ENCODE results near the gene ZMYND10.
A peak's percentile ranks its signal among the peaks of the same experiment; 100 is the strongest.

The ZMYND10 gene

DNA sequence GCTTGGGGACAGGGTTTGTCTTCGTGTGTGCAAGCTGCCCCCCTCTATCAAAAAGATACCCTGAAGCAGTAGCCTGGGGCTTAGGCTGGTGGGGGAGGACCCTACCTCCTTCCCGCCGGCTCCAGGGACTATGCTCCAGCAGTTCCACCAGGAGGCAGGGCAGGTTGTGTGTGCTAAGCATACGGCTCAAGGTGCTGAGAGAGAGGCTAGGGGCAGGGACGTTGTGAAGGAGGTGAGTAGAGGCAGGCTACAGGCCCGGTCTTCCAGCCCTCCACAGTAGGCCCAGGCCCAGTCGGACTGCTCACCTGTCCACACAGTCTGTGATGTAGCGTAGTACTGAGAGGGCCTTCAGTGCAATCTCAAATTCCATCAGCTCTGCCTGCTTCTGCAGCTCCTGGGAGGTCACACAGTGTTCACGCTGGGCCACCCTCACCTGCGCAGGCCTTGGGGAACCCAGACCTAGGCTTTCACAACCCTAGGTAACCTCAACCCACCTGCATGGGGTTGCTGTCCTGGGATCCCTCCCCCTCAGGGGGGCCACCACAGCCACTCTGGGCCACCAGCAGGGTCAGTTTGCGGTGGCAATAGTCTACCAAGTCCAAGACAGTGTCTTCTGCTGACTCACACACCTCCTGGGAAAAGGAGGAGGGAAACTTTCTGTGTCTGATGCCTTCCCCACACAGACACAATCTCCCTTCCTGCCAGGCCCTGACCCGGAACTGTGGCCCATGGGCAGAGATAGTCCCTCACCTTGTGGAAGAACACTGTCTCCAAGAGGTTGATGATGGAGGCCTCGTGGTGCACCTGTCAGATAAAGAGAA, 2.5 kb downstream of the ZMYND10 start:
- DNase-seq, result no peak

DNA sequence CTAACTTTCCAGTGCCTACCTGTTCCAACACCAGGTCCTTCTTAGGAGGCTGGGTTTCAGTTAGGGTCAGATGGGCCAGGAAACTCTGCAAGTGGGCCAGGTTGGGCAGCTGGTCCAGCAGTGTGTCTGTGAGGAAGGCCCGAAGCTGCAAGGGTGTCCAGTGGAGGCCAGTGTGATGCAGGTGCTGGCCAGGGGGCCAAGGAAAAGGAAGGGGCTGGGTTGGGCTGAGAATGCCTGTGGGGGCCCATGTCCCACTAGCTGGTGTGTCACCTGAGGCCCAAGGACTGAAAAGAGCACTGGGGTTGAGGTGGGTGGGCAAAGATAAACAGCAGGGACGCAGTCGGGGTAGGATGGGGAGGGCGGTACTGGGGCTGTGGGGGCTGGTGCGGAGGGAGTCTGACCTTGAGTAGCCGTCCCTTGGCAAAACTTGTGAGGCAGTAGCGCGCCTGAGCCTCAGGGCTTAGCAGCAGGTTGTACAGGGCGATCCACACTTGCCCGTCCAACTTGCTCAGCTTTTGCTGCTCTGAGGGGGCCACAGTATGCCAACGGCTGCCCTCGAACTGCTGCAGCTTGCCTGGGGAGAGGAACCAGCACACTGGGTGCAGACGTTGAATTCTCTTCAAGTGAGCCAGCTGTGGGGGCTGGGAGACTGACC, 3.4 kb downstream of the ZMYND10 start:
- DNase-seq, result no peak

- no peak for DNase-seq
Measured at GRCh38 chr3:50341537-50341936, 4.0 kb downstream of the ZMYND10 start.

- peak; percentile 23 to 43 (median 32) for DNase-seq
Measured at GRCh38 chr3:50340448-50341329, 4.8 kb downstream of the ZMYND10 start, which contains the start of gene RASSF1. TSS of gene RASSF1 (minus strand) at chr3:50340836. CDS start at chr3:50340805, 31 bp downstream.

DNA sequence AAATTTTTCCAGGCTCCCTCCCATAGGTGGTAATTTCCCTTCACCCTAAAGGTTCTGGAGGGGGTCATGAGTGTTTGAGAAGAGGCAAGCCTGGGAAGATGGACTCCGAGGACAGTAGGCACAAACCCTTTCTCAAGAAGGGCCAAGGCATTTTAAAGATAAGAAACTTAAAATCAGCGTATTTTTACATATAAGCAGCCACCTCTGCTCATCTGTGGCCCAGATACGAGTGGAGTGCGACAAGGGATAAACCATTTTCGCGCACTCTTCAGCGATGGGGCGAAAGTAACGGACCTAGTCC, 5.4 kb downstream of the ZMYND10 start:
- DNase-seq, result no peak

- DNase-seq, result no peak
Measured at GRCh38 chr3:50339485-50340146, 5.9 kb downstream of the ZMYND10 start.

GRCh38 chr3:50338965-50339364, 6.6 kb downstream of the ZMYND10 start:
- no peak for DNase-seq

DNA sequence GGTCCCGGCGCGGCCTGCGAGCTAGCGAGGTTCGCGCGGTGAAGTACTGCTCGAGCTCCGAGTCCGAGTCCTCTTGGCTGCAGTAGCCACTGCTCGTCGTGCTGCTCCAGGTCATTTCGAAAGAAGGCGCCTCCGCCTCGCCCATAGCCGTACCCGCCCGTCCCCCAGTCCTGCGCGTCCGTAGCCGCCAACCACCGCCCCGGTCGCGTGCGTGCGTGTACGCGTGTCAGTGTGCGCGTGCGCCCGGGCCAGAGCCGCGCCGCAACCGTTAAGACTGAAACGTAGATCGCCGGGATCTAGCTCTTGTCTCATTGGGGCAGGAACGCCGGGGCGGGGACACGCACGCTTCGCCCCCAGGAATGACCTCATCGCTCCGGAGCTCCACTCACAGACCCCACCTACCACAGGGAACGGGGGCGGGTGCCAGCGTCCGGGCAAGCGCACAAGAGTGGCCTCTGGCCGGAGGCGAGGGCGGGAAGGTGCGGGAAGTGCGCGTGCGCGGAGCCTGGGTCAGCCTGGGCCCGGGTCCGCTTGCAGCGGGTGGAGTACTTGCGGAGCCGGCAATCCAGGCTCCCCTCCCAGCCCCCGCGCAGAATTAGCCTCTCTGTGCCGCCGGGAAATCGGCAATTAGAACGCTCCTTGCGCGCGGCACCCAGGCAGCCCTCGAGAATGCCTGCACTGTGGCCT, 8.2 kb downstream of the ZMYND10 start:
- DNase-seq, result peak; percentile 81 to 90 (median 85)

GRCh38 chr3:50336452-50337174, 8.9 kb downstream of the ZMYND10 start:
- peak; percentile 46 to 66 (median 58) for DNase-seq

GRCh38 chr3:50334339-50335075, 11.0 kb downstream of the ZMYND10 start:
- no peak for DNase-seq

DNA sequence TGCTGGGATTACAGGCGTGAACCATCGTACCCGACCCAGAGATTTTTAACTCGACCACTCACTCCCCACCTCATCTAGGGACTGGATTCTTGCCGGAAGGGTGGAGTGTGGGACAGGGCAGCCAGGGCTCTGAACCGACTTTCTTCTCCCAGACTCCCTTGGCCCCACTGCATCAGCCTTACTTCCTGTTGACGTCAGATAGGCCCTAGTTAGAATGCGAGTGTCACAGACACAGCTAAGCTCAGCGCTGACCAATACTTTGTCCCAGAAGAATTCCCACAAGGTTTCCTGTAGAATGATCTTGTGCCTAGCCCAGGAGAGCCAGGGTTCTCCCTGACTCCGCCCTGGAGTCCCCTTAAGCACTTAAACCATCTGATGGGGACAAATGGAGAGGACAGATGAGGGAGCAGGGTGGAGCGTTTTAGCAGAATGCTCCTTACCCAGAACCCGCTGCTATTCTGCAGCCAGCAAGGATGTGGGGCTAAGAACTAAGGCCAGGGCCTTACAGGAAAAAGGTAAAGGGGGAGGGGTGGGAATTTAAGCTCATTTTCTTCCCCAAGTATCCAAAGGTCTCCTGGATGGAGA, 11.7 kb downstream of the ZMYND10 start:
- no peak for DNase-seq

GRCh38 chr3:50331364-50331907, 14.1 kb downstream of the ZMYND10 start:
- DNase-seq, result no peak

DNA sequence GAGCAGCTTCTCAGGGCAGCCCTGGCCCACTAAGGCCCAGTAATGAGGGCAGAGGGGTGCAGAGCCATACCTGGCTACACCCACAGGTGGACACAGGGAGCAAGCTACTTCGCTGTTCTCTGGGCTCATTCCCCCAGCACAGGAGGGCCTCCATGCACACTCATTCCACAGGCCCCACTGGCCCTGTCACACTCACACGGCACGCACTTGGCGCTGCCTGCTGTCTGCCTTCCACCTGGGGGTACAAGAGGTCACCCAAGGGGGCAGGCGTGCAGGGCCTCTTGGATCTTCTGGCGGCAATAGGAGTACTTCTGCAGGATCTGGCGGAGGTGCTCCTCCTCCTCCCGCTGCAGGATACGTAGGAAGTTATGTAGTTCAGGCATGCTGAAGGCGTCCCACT, 15.2 kb downstream of the ZMYND10 start:
- DNase-seq, result no peak

DNA sequence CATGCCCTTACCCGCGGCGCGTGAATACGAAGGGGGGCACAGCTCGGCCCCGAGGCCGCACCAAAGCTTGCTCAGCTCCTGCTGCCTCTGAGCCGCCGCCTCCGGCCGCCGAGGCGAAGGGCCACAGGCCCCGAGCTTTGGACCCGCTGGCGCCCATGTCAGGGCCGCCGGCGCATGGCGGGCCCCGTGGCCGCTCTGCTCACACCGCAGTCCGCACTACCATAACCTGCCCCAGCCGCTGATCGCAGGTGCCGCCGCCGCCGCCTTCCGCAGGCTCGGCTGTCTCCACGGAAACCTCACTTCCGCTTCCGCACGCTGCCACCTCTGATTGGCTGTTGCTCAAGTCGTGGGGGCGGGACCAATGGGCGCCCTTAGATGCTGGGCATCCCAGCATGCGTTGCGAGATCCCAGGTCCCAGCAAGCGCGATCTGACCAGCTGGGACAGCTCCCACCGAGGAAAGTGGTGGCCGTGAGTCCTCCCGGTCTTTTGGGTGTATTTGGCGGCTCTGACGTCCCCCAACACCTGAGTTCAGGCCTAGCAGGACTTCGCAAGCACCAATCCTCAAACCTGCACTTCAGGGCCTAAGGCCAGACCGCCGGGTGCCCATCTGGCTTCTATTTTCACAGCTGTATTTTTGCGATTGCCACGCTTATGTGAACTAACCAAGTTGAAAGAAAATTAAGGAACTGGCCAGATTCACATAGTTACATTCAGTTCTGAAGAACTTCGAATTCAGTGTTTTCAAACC, 17.4 kb downstream of the ZMYND10 start, which contains the start of gene TUSC2:
TUSC2 (minus strand) TSS at position 281 of the 749 bp plus-strand sequence; CDS start at position 157, 124 bp downstream.
- DNase-seq, result peak; percentile 83 to 90 (median 86)

- DNase-seq, result no peak
Measured at GRCh38 chr3:50327129-50327528, 18.4 kb downstream of the ZMYND10 start.

GRCh38 chr3:50326182-50326541, 19.4 kb downstream of the ZMYND10 start:
- no peak for DNase-seq

DNA sequence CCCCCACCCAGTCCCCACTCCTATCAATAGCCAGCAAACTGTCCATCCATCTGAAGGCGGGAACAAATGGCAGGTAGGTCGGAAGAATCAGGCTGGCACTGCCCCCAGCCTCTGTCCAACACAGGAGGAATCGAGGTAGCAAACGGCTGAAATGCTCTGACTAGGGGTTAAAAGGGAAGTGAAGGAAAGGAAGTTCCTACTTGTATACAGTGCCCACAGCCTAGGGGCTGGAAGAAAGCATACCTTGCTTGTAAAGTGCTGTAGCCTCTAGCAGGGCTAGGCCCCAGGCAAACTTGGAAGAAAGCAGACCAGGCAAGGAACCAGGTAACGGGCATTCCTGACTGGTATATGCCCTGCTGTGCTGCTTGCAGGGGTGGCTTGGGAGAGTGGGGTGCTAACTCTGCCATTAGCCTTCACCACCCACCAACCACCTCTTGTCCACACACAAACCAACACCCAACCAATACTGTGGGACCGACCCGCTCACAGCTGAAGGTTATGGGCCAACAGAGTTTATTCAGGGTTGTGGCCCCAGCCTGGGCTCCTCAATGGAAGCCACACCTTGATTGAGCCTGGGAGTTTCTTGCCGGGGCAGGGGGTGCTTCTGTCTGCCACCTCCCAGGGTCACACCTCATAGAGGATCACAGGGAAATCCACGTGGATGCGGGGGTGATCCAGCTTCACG, 19.9 kb downstream of the ZMYND10 start:
- DNase-seq, result no peak

- DNase-seq, result no peak
Measured at GRCh38 chr3:50325113-50325480, 20.4 kb downstream of the ZMYND10 start.
